ENCODE measurements around the gene VGF.
"Not testable (repeated sequence)": the region's sequence is repeated elsewhere in the genome, so short reads cannot be mapped to it uniquely, and the experiment has no call there.

The VGF gene

DNA sequence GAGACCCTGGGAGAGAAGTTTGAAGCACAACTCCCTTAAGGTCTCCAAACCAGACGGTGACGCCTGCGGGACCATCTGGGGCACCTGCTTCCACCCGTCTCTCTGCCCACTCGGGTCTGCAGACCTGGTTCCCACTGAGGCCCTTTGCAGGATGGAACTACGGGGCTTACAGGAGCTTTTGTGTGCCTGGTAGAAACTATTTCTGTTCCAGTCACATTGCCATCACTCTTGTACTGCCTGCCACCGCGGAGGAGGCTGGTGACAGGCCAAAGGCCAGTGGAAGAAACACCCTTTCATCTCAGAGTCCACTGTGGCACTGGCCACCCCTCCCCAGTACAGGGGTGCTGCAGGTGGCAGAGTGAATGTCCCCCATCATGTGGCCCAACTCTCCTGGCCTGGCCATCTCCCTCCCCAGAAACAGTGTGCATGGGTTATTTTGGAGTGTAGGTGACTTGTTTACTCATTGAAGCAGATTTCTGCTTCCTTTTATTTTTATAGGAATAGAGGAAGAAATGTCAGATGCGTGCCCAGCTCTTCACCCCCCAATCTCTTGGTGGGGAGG is 27.6 kb downstream of the VGF start:
- DNase-seq (ENCODE audit: low read depth in 2 of 2) = no peak

GRCh38 chr7:101134399-101134980 is 30.9 kb downstream of the VGF start:
- no peak for DNase-seq (ENCODE audit: low read depth in 2 of 2)

GRCh38 chr7:101133621-101134398 is 31.6 kb downstream of the VGF start:
- no peak for DNase-seq (ENCODE audit: low read depth in 2 of 2)

- DNase-seq (ENCODE audit: low read depth in 2 of 2) = not testable (repeated sequence)
Observed at GRCh38 chr7:101132626-101133600, 32.5 kb downstream of the VGF start.

GRCh38 chr7:101129603-101130117 is 35.7 kb downstream of the VGF start:
- DNase-seq (ENCODE audit: low read depth in 2 of 2) = no peak

- DNase-seq (ENCODE audit: low read depth in 2 of 2) = no peak
Observed at GRCh38 chr7:101128040-101128834, 37.1 kb downstream of the VGF start.

- no peak for DNase-seq (ENCODE audit: low read depth in 2 of 2)
Observed at GRCh38 chr7:101127460-101128039, 37.8 kb downstream of the VGF start.

- peak; percentile 12 to 31 for DNase-seq (ENCODE audit: low read depth in 2 of 2)
Observed at GRCh38 chr7:101126651-101127459, 38.5 kb downstream of the VGF start, which contains the start of gene SERPINE1. Gene SERPINE1 (plus strand): TSS chr7:101127104. CDS start chr7:101128394, 1,290 bp downstream.

- DNase-seq (ENCODE audit: low read depth in 2 of 2) = no peak
Observed at GRCh38 chr7:101125989-101126650, 39.2 kb downstream of the VGF start.

GRCh38 chr7:101124376-101125056 is 40.9 kb downstream of the VGF start:
- no peak for DNase-seq (ENCODE audit: low read depth in 2 of 2)

DNA sequence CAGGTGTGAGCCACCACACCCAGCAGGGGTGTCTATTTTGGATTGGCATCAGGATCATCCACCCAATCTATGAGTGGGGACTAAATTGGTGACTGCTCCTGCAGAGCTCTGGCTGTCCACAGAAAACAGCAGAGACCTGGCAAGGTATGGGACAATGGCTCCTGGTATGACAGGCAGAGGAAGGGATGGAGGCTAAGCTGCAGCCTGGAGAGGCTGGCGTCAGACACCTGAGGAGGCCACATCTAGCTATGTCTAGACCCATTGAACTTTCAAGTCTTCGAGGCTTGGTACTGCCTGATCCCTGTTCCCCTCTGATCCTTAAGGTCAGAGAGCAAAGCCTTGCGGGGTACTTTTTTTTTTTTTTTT is 41.7 kb downstream of the VGF start:
- no peak for DNase-seq (ENCODE audit: low read depth in 2 of 2)

GRCh38 chr7:101122933-101123702 is 42.3 kb downstream of the VGF start:
- no peak for DNase-seq (ENCODE audit: low read depth in 2 of 2)

DNA sequence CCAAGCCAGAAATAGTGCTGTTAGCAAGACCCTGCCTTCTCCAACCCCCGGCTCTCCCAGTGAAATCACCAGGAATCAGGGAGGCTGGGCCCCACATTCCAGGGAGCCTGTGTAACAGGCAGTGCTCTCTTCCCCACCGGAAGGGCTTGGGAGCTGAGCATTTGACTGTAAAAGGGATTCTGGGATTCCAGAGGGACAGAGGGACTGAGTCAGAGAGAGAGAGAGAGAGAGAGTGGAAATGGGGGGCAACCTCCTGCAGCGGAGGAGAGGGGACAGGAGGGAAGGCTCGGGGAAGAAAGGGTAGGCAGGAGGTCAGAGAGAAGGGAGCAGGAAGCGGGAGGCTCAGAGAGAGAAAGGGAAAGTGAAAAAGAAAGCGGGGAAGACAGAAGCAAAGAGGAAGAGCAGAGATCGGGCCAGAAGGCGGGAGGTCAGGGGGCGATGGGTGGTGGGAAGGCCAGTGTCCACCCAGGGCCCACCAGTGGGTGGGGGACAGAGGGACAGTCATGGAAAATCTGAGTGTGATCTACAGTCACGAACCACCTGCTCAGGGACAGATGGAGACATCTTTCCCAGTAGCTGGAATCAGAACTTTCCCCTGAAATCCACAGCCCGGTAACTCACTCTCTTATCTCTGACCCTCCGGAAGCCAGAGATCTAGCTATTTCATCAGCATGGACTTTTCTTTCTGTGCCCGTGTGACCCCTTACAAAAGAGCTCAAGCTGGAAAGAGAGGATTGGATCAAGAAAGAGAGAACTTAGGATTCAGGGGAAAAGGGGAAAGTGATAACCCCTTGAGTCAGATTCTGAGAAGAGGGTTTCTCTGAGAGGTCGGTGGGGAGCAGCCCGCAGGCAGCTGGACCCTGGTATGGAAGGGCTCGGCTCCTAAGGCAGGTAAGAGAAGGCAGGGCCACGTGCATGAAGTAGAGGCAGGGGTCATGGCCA is 43.1 kb downstream of the VGF start:
- DNase-seq (ENCODE audit: low read depth in 2 of 2) = no peak

DNA sequence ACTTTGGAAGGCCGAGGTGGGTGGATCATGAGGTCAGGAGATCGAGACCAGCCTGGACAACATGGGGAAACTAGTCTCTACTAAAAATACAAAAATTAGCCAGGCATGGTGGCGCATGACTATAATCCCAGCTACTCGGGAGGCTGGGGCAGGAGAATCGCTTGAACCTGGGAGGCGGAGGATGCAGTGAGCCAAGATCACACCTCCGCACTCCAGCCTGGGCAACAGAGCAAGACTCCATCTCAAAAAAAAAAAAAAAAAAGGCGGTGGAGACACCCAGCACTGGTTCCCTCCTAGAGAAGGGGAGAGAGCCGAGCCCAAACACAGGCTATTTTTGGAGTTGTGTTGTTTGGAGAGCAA is 43.8 kb downstream of the VGF start:
- not testable (repeated sequence) for DNase-seq (ENCODE audit: low read depth in 2 of 2)

DNA sequence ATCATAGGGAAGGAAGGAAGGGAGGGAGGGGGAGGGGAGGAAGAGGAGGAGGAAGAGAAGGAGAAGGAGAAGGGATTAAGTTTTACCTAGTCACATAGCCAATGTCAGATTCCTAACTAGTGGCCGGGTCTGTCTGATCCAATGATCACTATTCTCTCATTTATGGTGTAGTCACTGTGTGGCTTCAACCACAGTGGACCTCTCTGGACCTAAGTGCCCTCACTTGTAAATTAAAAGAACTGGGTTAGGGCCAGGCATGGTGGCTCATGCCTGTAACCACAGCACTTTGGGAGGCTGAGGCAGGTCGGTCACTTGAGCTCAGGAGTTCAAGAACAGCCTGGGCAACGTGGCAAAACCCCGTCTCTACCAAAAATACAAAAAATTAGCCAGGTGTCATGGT is 45.1 kb downstream of the VGF start:
- no peak for DNase-seq (ENCODE audit: low read depth in 2 of 2)

GRCh38 chr7:101119876-101120275 is 45.5 kb downstream of the VGF start:
- no peak for DNase-seq (ENCODE audit: low read depth in 2 of 2)

DNA sequence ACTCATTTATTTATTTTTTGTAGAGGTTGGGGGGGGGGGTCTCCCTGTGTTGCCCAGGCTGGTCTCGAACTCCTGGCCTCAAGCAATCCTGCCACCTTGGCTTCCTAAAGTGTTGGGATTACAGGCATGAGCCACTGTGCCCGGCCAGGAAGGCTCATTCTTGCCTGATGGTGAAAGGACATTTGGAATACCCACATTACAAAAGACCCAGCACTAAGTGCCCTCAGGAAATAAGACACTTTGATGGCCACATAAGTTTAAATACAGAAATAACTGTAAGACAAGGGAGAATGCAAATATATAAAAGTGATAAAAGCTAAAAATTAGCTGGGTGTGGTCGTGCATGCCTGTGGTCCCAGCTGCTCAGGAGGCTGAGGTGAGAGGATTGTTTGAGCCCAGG is 46.5 kb downstream of the VGF start:
- DNase-seq (ENCODE audit: low read depth in 2 of 2) = no peak

Data from stimulated activated CD8-positive, alpha-beta memory T cell treated with anti-CD3 and anti-CD28 coated beads, Interleukin-7, amount 100 ng/mL, for 1 hour (primary cell).